SU-DHL-6 (cell line): Measurements from ENCODE around the gene ATG10.

ENCODE experiments used
- H2AFZ ChIP-seq: fragments of 200-600 bp; sonication (generic); 2 replicates; pipeline ENCODE4 v1.6.1; 2014; ENCODE audit warnings: low read depth, mild to moderate bottlenecking, moderate library complexity, mixed read lengths, antibody characterized with exemption, low read length; ENCODE audit not compliant: severe bottlenecking
- H3F3A ChIP-seq: fragments of 200-600 bp; shearing (Covaris generic); 2 replicates; pipeline ENCODE4 v1.6.0; 2016; ENCODE audit warnings: antibody characterized with exemption, mild to moderate bottlenecking; ENCODE audit not compliant: insufficient read depth
- H3K27ac ChIP-seq: fragments of 200-600 bp; sonication (generic); 2 replicates; pipeline ENCODE4 v1.5.1; 2016; ENCODE audit warnings: low read depth, mild to moderate bottlenecking, low read length, moderate library complexity, mixed read lengths
- H3K27me3 ChIP-seq: fragments of 200-600 bp; sonication (generic), shearing (Covaris generic); 2 replicates; pipeline ENCODE4 v1.6.0; 2014; ENCODE audit warnings: mild to moderate bottlenecking, low read length
- H3K36me3 ChIP-seq: fragments of 200-600 bp; sonication (generic); 2 replicates; pipeline ENCODE4 v1.6.1; 2014; ENCODE audit warnings: mild to moderate bottlenecking, low read length, mixed read lengths
- H3K4me2 ChIP-seq: fragments of 300-600, 200-600 bp; shearing (Covaris generic), sonication (generic); 2 replicates; pipeline ENCODE4 v1.6.0; 2014; ENCODE audit warnings: low read length, low read depth, mild to moderate bottlenecking; ENCODE audit not compliant: poor library complexity, severe bottlenecking
- H3K4me3 ChIP-seq: fragments of 200-600 bp; sonication (generic); 2 replicates; pipeline ENCODE4 v1.5.1; 2014; ENCODE audit warnings: antibody characterized with exemption, low read length, mild to moderate bottlenecking, mixed read lengths; ENCODE audit not compliant: insufficient read depth, poor library complexity, severe bottlenecking
- H3K79me2 ChIP-seq: fragments of 200-600 bp; sonication (generic); 2 replicates; pipeline ENCODE4 v1.6.1; 2014; ENCODE audit warnings: mild to moderate bottlenecking, low read length, moderate library complexity; ENCODE audit not compliant: insufficient read depth
- H3K9ac ChIP-seq: fragments of 200-600 bp; sonication (generic); 2 replicates; pipeline ENCODE4 v1.7.0; 2014; ENCODE audit warnings: mild to moderate bottlenecking, low read length
- H3K9me2 ChIP-seq: fragments of 200-600 bp; sonication (generic); replicated peaks from 2 replicates; pipeline ENCODE4 v1.6.1; 2014; ENCODE audit warnings: low read length; ENCODE audit not compliant: insufficient read depth
- H3K9me3 ChIP-seq: fragments of 200-600 bp; sonication (generic); 2 replicates; pipeline ENCODE4 v1.6.1; 2014; ENCODE audit warnings: low read length, mixed read lengths; ENCODE audit not compliant: insufficient read depth
- H4K20me1 ChIP-seq: fragments of 200-600 bp; sonication (generic); 2 replicates; pipeline ENCODE4 v1.6.1; 2014; ENCODE audit warnings: low read depth, mild to moderate bottlenecking, antibody characterized with exemption, low read length, moderate library complexity, mixed read lengths
- EZH2phosphoT487 ChIP-seq: fragments of 200-600 bp; sonication (generic), shearing (Covaris generic); conservative IDR thresholded peaks from 2 replicates; pipeline ENCODE4 v1.6.1; 2018; ENCODE audit warnings: mild to moderate bottlenecking, antibody characterized with exemption, low read length, moderate library complexity, mixed read lengths
- TF ChIP-seq, protein P1 (sequence below): fragments of 200-600 bp; sonication (generic); IDR thresholded peaks from one replicate; pipeline ENCODE4 v1.5.1; 2017; ENCODE audit warnings: antibody characterized with exemption, mild to moderate bottlenecking, low read length, moderate library complexity; ENCODE audit not compliant: insufficient read depth, poor library complexity, severe bottlenecking

ATG10 gene

GRCh38 chr5:81971111-81971711 lies 612 bp upstream of the ATG10 start:
- peak overlapping the region; percentile 92 for H2AFZ ChIP-seq
- H3F3A ChIP-seq: peaks cover 11% of the 10 kb centered on the region; the same call in 1 of the 2 replicates

GRCh38 chr5:81972492-81972783 lies 615 bp downstream of the ATG10 start:
- TF ChIP-seq, protein P1, sequence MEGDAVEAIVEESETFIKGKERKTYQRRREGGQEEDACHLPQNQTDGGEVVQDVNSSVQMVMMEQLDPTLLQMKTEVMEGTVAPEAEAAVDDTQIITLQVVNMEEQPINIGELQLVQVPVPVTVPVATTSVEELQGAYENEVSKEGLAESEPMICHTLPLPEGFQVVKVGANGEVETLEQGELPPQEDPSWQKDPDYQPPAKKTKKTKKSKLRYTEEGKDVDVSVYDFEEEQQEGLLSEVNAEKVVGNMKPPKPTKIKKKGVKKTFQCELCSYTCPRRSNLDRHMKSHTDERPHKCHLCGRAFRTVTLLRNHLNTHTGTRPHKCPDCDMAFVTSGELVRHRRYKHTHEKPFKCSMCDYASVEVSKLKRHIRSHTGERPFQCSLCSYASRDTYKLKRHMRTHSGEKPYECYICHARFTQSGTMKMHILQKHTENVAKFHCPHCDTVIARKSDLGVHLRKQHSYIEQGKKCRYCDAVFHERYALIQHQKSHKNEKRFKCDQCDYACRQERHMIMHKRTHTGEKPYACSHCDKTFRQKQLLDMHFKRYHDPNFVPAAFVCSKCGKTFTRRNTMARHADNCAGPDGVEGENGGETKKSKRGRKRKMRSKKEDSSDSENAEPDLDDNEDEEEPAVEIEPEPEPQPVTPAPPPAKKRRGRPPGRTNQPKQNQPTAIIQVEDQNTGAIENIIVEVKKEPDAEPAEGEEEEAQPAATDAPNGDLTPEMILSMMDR: no peak
- TF ChIP-seq EZH2phosphoT487: no peak
- peaks cover 11% of the 10 kb centered on the region; the same call in 1 of the 2 replicates for H3F3A ChIP-seq
- H3K9me3 ChIP-seq: no peaks in the 10 kb centered on the region
- no peaks in the 10 kb centered on the region for H3K27me3 ChIP-seq
- peak overlapping the region; percentile 97 for H3K4me2 ChIP-seq
- H4K20me1 ChIP-seq: no peaks in the 10 kb centered on the region
- H3K4me3 ChIP-seq: peak overlapping the region; percentile 68
- no peaks in the 10 kb centered on the region for H3K9me2 ChIP-seq
- H3K36me3 ChIP-seq: no peaks in the 10 kb centered on the region
- peak overlapping the region; percentile 80 for H3K9ac ChIP-seq
- peak overlapping the region; percentile 59 for H3K27ac ChIP-seq
- H3K79me2 ChIP-seq: no peaks in the 10 kb centered on the region
- H2AFZ ChIP-seq: peak overlapping the region; percentile 80

More at GRCh38 chr5:81971111-81971711, 612 bp upstream of the ATG10 start:
- H3K9me3 ChIP-seq: no peaks in the 10 kb centered on the region
- no peaks in the 10 kb centered on the region for H3K9me2 ChIP-seq
- peak overlapping the region; percentile 55 for H3K27ac ChIP-seq
- peak overlapping the region; percentile 68 for H3K4me3 ChIP-seq
- no peaks in the 10 kb centered on the region for H4K20me1 ChIP-seq
- H3K9ac ChIP-seq: peak overlapping the region; percentile 80
- no peaks in the 10 kb centered on the region for H3K36me3 ChIP-seq
- H3K27me3 ChIP-seq: no peaks in the 10 kb centered on the region
- TF ChIP-seq, protein P1: no peak
- no peak for TF ChIP-seq EZH2phosphoT487
- peak overlapping the region; percentile 97 for H3K4me2 ChIP-seq
- no peaks in the 10 kb centered on the region for H3K79me2 ChIP-seq

DNA sequence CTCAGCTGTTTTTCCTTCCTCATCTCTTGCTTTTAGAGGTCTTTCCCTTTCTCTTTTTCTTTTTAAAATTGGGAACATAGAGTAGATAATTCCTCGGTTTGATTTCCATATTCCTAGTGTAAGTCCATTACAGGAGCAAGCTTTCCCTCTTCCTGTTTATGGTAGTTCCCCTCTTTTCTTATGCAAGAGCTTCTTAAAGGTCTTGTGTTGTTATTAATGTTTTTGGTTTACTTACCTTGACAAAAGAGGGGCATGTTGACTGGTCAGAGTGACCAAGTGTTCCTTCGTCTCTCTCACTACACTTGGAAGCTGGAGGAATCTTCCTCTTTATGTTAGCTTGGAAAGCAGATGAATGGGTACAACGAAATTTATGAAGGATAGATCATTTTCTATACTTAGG lies 8.3 kb downstream of the ATG10 start:
- Histone ChIP-seq H3K9me3 (no peaks in the 10 kb centered on the region), H4K20me1 (no peaks in the 10 kb centered on the region), H3K79me2 (no peaks in the 10 kb centered on the region), H3K9ac (no peak overlapping the region), H3K36me3 (no peaks in the 10 kb centered on the region), H3K27ac (no peak overlapping the region), H3K4me2 (no peak overlapping the region), H3K4me3 (no peak overlapping the region), H2AFZ (no peak overlapping the region), H3K27me3 (no peaks in the 10 kb centered on the region), H3F3A (0 out of 2 replicates have a peak, but pooled peaks cover 3% of the 10 kb centered on the region), H3K9me2 (no peaks in the 10 kb centered on the region)
- TF ChIP-seq, protein P1: no peak
- TF ChIP-seq EZH2phosphoT487: no peak
